NT2/D1 (cell line): Measurements from ENCODE around the gene MSS51.

Source experiments
- DNase-seq: peaks from one replicate; pipeline ENCODE4 v3.0.0-alpha.2; 2011; ENCODE audit warnings: low read depth, low spot score
- H3K27me3 ChIP-seq: 2 replicates; pipeline ENCODE4 v1.6.0; 2011; ENCODE audit warnings: mild to moderate bottlenecking; ENCODE audit not compliant: insufficient read length, insufficient read depth
- H3K36me3 ChIP-seq: 2 replicates; pipeline ENCODE4 v1.6.1; 2011; ENCODE audit warnings: mild to moderate bottlenecking, low read length, mixed read lengths; ENCODE audit not compliant: insufficient read depth, insufficient read length
- H3K4me1 ChIP-seq: 2 replicates; pipeline ENCODE4 v1.5.1; 2011; ENCODE audit not compliant: insufficient read depth, insufficient read length
- H3K4me3 ChIP-seq: 2 replicates; pipeline ENCODE4 v1.5.1; 2011; ENCODE audit warnings: low read depth; ENCODE audit not compliant: insufficient read length
- H3K9ac ChIP-seq: 2 replicates; pipeline ENCODE4 v1.6.0; 2011; ENCODE audit warnings: low read depth; ENCODE audit not compliant: insufficient read length
- H3K9me3 ChIP-seq: 2 replicates; pipeline ENCODE4 v1.5.1; 2011; ENCODE audit warnings: mild to moderate bottlenecking, low read length; ENCODE audit not compliant: insufficient read depth
- SUZ12 ChIP-seq: IDR thresholded peaks from 2 replicates; pipeline ENCODE4 v1.6.1; 2011; ENCODE audit not compliant: insufficient read length, insufficient read depth; ENCODE audit errors: extremely low read depth
- YY1 ChIP-seq: IDR thresholded peaks from 2 replicates; pipeline ENCODE4 v1.6.1; 2011; ENCODE audit not compliant: insufficient read length, insufficient read depth
- ZNF274 ChIP-seq: IDR thresholded peaks from 2 replicates; pipeline ENCODE4 v1.6.1; 2011; ENCODE audit warnings: mild to moderate bottlenecking, low read depth, low read length

MSS51 gene

DNA sequence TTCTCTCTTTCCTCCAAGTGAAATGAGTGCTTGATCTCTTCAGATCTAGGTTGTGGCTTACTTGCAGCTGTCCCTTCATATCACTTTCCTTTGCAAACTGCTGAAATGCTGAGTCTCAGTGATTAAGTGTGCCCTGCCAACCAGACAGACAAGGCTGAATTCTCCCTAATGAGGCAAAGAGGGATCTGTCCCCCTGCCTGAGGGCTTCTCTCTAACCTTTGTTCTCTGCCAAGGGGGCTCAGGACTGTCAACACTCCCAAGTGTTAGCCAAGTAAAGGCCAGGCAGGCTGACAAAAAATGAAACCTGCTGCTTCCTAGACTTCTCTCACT lies at the start of gene MSS51:
Gene MSS51, minus strand, starts transcription at position 24 of the 330 bp plus-strand sequence. CDS start 5,277 bp downstream, outside the sequence.
- Histone ChIP-seq H3K9ac (no peak within 1 kb of the TSS), H3K27me3 (no peaks in the 10 kb centered on the region), H3K36me3 (peaks cover 14% of the 10 kb centered on the region), H3K4me1 (no peaks in the 10 kb centered on the region), H3K4me3 (no peak within 1 kb of the TSS), H3K9me3 (no peaks in the 10 kb centered on the region)
- no peak for DNase-seq
- TF ChIP-seq YY1 (no peak), SUZ12 (no peak), ZNF274 (no peak)

- Histone ChIP-seq H3K9ac (no peak overlapping the region), H3K27me3 (no peaks in the 10 kb centered on the region), H3K4me3 (no peak overlapping the region), H3K9me3 (no peaks in the 10 kb centered on the region), H3K4me1 (no peaks in the 10 kb centered on the region), H3K36me3 (peaks cover 20% of the 10 kb centered on the region)
- TF ChIP-seq ZNF274 (no peak), YY1 (no peak), SUZ12 (no peak)
- DNase-seq: no peak
Measured at GRCh38 chr10:73480158-73480557, 46.8 kb upstream of the MSS51 start.

DNA sequence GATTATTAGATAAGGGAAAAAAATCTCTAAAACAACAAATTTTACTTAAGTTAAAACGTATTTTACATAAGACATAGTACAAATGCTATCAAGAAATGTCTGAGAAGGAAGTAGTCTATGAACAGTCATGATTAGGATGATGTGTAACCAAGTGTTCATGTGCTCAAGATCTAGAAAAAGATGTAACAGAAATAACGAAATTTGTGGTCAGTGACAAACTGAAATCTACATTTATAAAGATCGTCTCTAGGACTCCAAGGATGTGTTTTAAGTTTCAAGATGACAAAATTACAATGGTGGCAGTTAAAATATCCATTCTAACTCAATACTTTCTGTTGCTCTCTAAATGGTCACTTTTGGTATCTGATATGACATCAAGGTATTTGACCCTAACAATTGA lies 45.3 kb upstream of the MSS51 start:
- no peak for DNase-seq
- Histone ChIP-seq H3K27me3 (no peaks in the 10 kb centered on the region), H3K9ac (no peak overlapping the region), H3K36me3 (peaks cover 20% of the 10 kb centered on the region), H3K4me1 (no peaks in the 10 kb centered on the region), H3K9me3 (no peaks in the 10 kb centered on the region), H3K4me3 (no peak overlapping the region)
- TF ChIP-seq YY1 (no peak), ZNF274 (no peak), SUZ12 (no peak)

DNA sequence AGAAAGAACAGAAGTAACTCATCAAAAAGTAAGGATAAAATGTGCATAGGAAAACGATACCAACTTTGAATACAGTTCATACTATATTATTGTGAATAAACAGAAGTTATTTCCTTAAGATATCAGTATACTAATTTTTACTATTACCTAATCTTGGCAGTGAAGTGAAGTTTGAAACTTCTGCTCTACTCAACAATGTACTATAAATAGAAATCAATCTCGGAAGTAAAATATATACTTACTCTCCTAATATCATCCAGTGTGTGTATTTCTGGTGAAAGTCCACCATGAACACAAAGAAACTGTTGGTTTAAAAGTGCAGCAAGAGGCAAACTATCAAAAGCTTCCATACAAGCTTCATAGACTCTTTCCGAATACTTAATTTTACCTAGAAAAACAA lies 37.9 kb upstream of the MSS51 start:
- Histone ChIP-seq H3K9ac (no peak overlapping the region), H3K36me3 (peaks cover 56% of the 10 kb centered on the region), H3K27me3 (no peaks in the 10 kb centered on the region), H3K9me3 (no peaks in the 10 kb centered on the region), H3K4me1 (no peaks in the 10 kb centered on the region), H3K4me3 (no peak overlapping the region)
- no peak for DNase-seq
- TF ChIP-seq YY1 (no peak), ZNF274 (no peak), SUZ12 (no peak)

- TF ChIP-seq YY1 (no peak), SUZ12 (no peak), ZNF274 (no peak)
- H3K4me3 ChIP-seq: no peak overlapping the region
- peaks cover 60% of the 10 kb centered on the region for H3K36me3 ChIP-seq
- DNase-seq: no peak
- no peaks in the 10 kb centered on the region for H3K9me3 ChIP-seq
- H3K27me3 ChIP-seq: no peaks in the 10 kb centered on the region
- H3K4me1 ChIP-seq: no peaks in the 10 kb centered on the region
- H3K9ac ChIP-seq: no peak overlapping the region
Measured at GRCh38 chr10:73469579-73469978, 36.2 kb upstream of the MSS51 start.

DNA sequence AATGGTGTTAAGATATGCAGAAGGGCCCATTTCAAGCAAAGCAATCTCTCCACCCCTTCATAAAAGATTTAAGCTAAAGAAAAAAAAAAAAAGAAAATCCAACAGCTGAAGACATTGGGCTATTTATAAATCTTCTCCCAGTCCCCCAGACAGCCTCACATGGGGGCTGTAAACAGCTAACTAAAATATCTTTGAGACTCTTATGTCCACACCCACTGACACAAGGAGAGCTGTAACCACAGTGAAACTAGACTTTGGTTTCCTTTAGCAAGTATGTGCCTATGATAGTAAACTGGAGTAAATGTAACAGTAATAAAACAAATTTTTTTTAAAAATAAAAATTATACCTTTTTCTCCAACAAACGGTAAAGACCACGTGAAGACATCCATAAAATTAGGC lies 33.8 kb upstream of the MSS51 start:
- Histone ChIP-seq H3K9ac (no peak overlapping the region), H3K4me1 (no peaks in the 10 kb centered on the region), H3K9me3 (no peaks in the 10 kb centered on the region), H3K4me3 (no peak overlapping the region), H3K36me3 (peaks cover 61% of the 10 kb centered on the region), H3K27me3 (no peaks in the 10 kb centered on the region)
- TF ChIP-seq YY1: no peak
- no peak for TF ChIP-seq SUZ12
- TF ChIP-seq ZNF274: no peak
- DNase-seq: no peak

- H3K9me3 ChIP-seq: no peaks in the 10 kb centered on the region
- H3K36me3 ChIP-seq: peaks cover 56% of the 10 kb centered on the region
- DNase-seq: no peak
- no peaks in the 10 kb centered on the region for H3K4me1 ChIP-seq
- no peaks in the 10 kb centered on the region for H3K27me3 ChIP-seq
- no peak for TF ChIP-seq YY1
- no peak for TF ChIP-seq SUZ12
- no peak for TF ChIP-seq ZNF274
- no peak overlapping the region for H3K9ac ChIP-seq
- H3K4me3 ChIP-seq: no peak overlapping the region
Measured at GRCh38 chr10:73465978-73466726, 32.8 kb upstream of the MSS51 start.

DNA sequence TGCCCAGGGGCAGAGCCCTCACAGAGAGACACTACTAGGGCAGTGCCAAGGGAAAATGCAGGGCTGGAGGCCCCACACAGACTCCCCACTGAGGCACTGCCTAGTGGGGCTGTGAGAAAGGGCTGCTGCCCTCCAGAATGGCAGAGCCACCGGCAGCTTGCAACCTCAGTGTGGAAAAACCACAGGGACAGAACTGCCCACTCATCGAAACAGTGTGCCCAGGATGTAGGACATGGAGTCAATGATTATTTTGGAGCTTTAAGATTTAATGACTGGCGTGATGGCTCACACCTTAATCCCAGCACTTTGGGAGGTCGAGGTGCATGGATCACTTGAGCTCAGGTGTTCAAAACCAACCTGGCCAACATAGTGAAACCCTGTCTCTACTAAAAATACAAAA lies 27.5 kb upstream of the MSS51 start:
- no peak overlapping the region for H3K4me3 ChIP-seq
- H3K9me3 ChIP-seq: no peaks in the 10 kb centered on the region
- no peak overlapping the region for H3K9ac ChIP-seq
- TF ChIP-seq YY1: no peak
- no peak for TF ChIP-seq ZNF274
- TF ChIP-seq SUZ12: no peak
- DNase-seq: no peak
- peaks cover 22% of the 10 kb centered on the region for H3K36me3 ChIP-seq
- no peaks in the 10 kb centered on the region for H3K4me1 ChIP-seq
- H3K27me3 ChIP-seq: no peaks in the 10 kb centered on the region
